ENCODE results near the gene SERPINF2. TPM values are rescaled to one million over a fixed set of nuclear protein-coding genes. Genes with fewer than 3 reads are reported as not detected.

Gene SERPINF2
- total and polyA plus RNA-seq, 2 experiments from 2014 or later: 0.66 to 1.2 TPM

DNA sequence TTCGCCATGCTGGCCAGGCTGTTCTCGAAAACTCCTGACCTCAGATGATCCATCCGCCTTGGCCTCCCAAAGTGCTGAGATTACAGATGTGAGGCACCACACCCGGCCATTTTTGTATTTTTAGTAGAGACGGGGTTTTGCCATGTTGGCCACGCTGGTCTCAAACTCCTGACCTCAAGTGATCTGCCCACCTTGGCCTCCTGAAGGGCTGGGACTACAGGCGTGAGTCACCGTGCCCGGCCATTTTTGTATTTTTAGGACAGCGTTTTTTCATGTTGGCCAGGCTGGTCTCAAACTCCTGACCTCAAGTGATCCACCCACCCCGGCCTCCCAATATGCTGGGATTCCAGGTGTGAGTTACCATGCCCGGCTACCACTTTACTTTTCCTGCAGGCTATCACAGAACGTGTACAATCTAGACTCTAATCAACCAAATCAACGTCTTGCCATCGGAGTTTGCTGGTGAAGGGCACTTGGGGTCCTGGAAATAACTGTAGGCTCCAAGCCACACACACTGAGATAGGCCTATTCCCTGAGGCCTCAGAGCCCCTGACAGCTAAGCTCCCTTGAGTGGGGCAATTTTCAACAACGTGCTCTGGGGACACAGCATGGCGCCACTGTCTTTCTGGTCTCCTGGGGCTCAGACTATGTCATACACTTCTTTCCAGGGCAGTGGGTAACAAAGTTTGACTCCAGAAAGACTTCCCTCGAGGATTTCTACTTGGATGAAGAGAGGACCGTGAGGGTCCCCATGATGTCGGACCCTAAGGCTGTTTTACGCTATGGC, 31.9 kb downstream of the SERPINF2 start:
- Histone ChIP-seq H2AFZ (no peak overlapping the region), H3K27me3 (ENCODE audit: insufficient read depth) (no peaks in the 10 kb centered on the region), H3K4me3 (no peak overlapping the region), H3K79me2 (replicated peaks; ENCODE audit: insufficient read depth) (no peaks in the 10 kb centered on the region), H3K9me2 (ENCODE audit: insufficient read depth) (no peaks in the 10 kb centered on the region), H3F3A (replicated peaks; ENCODE audit: low read depth) (peaks cover 6% of the 10 kb centered on the region; the same call in 1 of the 2 replicates), H3K27ac (ENCODE audit: low read depth) (no peak overlapping the region), H3K4me1 (ENCODE audit: insufficient read depth) (peaks cover 8% of the 10 kb centered on the region; the same call in 1 of the 2 replicates), H4K20me1 (replicated peaks; ENCODE audit: insufficient read depth) (no peaks in the 10 kb centered on the region; the same call in 1 of the 2 replicates), H3K4me2 (no peak overlapping the region), H3K36me3 (ENCODE audit: insufficient read depth) (peaks cover 16% of the 10 kb centered on the region)
- Mint-ChIP-seq H3K9me3 (no peaks in the 10 kb centered on the region), H3K4me3 (no peak overlapping the region), H3K4me1 (peaks cover 10% of the 10 kb centered on the region), H3K27me3 (ENCODE audit: insufficient read depth, low read depth, poor library complexity) (peaks cover 13% of the 10 kb centered on the region), H3K27ac (no peak overlapping the region), H3K36me3 (ENCODE audit: low read depth) (peaks cover 42% of the 10 kb centered on the region)
- TF ChIP-seq, protein P1, sequence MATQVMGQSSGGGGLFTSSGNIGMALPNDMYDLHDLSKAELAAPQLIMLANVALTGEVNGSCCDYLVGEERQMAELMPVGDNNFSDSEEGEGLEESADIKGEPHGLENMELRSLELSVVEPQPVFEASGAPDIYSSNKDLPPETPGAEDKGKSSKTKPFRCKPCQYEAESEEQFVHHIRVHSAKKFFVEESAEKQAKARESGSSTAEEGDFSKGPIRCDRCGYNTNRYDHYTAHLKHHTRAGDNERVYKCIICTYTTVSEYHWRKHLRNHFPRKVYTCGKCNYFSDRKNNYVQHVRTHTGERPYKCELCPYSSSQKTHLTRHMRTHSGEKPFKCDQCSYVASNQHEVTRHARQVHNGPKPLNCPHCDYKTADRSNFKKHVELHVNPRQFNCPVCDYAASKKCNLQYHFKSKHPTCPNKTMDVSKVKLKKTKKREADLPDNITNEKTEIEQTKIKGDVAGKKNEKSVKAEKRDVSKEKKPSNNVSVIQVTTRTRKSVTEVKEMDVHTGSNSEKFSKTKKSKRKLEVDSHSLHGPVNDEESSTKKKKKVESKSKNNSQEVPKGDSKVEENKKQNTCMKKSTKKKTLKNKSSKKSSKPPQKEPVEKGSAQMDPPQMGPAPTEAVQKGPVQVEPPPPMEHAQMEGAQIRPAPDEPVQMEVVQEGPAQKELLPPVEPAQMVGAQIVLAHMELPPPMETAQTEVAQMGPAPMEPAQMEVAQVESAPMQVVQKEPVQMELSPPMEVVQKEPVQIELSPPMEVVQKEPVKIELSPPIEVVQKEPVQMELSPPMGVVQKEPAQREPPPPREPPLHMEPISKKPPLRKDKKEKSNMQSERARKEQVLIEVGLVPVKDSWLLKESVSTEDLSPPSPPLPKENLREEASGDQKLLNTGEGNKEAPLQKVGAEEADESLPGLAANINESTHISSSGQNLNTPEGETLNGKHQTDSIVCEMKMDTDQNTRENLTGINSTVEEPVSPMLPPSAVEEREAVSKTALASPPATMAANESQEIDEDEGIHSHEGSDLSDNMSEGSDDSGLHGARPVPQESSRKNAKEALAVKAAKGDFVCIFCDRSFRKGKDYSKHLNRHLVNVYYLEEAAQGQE (IDR thresholded peaks at IDR 0.05; ENCODE audit: unreplicated experiment): no peak
- TF ChIP-seq STAT1 (IDR thresholded peaks at IDR 0.05; ENCODE audit: unreplicated experiment): no peak
- TF ChIP-seq, protein P2, sequence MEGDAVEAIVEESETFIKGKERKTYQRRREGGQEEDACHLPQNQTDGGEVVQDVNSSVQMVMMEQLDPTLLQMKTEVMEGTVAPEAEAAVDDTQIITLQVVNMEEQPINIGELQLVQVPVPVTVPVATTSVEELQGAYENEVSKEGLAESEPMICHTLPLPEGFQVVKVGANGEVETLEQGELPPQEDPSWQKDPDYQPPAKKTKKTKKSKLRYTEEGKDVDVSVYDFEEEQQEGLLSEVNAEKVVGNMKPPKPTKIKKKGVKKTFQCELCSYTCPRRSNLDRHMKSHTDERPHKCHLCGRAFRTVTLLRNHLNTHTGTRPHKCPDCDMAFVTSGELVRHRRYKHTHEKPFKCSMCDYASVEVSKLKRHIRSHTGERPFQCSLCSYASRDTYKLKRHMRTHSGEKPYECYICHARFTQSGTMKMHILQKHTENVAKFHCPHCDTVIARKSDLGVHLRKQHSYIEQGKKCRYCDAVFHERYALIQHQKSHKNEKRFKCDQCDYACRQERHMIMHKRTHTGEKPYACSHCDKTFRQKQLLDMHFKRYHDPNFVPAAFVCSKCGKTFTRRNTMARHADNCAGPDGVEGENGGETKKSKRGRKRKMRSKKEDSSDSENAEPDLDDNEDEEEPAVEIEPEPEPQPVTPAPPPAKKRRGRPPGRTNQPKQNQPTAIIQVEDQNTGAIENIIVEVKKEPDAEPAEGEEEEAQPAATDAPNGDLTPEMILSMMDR (conservative IDR thresholded peaks at IDR 0.05; ENCODE audit: low read depth in 2 of 2): no peak
- TF ChIP-seq, protein P3, sequence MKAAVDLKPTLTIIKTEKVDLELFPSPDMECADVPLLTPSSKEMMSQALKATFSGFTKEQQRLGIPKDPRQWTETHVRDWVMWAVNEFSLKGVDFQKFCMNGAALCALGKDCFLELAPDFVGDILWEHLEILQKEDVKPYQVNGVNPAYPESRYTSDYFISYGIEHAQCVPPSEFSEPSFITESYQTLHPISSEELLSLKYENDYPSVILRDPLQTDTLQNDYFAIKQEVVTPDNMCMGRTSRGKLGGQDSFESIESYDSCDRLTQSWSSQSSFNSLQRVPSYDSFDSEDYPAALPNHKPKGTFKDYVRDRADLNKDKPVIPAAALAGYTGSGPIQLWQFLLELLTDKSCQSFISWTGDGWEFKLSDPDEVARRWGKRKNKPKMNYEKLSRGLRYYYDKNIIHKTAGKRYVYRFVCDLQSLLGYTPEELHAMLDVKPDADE (IDR thresholded peaks at IDR 0.05): no peak
- no peak for TF ChIP-seq NANOG (IDR thresholded peaks at IDR 0.05; ENCODE audit: borderline replicate concordance)
- TF ChIP-seq CREB1 (CRISPR knock-in tag; IDR thresholded peaks at IDR 0.05; ENCODE audit: low read depth): no peak
- no peak for TF ChIP-seq POLR2AphosphoS5 (IDR thresholded peaks at IDR 0.05; ENCODE audit: low read depth)
- TF ChIP-seq, protein P4, sequence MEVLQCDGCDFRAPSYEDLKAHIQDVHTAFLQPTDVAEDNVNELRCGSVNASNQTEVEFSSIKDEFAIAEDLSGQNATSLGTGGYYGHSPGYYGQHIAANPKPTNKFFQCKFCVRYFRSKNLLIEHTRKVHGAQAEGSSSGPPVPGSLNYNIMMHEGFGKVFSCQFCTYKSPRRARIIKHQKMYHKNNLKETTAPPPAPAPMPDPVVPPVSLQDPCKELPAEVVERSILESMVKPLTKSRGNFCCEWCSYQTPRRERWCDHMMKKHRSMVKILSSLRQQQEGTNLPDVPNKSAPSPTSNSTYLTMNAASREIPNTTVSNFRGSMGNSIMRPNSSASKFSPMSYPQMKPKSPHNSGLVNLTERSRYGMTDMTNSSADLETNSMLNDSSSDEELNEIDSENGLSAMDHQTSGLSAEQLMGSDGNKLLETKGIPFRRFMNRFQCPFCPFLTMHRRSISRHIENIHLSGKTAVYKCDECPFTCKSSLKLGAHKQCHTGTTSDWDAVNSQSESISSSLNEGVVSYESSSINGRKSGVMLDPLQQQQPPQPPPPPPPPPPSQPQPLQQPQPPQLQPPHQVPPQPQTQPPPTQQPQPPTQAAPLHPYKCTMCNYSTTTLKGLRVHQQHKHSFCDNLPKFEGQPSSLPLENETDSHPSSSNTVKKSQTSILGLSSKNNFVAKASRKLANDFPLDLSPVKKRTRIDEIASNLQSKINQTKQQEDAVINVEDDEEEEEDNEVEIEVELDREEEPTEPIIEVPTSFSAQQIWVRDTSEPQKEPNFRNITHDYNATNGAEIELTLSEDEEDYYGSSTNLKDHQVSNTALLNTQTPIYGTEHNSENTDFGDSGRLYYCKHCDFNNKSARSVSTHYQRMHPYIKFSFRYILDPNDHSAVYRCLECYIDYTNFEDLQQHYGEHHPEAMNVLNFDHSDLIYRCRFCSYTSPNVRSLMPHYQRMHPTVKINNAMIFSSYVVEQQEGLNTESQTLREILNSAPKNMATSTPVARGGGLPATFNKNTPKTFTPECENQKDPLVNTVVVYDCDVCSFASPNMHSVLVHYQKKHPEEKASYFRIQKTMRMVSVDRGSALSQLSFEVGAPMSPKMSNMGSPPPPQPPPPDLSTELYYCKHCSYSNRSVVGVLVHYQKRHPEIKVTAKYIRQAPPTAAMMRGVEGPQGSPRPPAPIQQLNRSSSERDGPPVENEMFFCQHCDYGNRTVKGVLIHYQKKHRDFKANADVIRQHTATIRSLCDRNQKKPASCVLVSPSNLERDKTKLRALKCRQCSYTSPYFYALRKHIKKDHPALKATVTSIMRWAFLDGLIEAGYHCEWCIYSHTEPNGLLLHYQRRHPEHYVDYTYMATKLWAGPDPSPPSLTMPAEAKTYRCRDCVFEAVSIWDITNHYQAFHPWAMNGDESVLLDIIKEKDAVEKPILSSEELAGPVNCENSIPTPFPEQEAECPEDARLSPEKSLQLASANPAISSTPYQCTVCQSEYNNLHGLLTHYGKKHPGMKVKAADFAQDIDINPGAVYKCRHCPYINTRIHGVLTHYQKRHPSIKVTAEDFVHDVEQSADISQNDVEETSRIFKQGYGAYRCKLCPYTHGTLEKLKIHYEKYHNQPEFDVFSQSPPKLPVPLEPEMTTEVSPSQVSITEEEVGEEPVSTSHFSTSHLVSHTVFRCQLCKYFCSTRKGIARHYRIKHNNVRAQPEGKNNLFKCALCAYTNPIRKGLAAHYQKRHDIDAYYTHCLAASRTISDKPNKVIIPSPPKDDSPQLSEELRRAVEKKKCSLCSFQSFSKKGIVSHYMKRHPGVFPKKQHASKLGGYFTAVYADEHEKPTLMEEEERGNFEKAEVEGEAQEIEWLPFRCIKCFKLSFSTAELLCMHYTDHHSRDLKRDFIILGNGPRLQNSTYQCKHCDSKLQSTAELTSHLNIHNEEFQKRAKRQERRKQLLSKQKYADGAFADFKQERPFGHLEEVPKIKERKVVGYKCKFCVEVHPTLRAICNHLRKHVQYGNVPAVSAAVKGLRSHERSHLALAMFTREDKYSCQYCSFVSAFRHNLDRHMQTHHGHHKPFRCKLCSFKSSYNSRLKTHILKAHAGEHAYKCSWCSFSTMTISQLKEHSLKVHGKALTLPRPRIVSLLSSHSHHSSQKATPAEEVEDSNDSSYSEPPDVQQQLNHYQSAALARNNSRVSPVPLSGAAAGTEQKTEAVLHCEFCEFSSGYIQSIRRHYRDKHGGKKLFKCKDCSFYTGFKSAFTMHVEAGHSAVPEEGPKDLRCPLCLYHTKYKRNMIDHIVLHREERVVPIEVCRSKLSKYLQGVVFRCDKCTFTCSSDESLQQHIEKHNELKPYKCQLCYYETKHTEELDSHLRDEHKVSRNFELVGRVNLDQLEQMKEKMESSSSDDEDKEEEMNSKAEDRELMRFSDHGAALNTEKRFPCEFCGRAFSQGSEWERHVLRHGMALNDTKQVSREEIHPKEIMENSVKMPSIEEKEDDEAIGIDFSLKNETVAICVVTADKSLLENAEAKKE (CRISPR knock-in tag; IDR thresholded peaks at IDR 0.05): no peak
- no peak for TF ChIP-seq ZNF331 (CRISPR knock-in tag; IDR thresholded peaks at IDR 0.05; ENCODE audit: low read depth)
- TF ChIP-seq EZH2phosphoT487 (IDR thresholded peaks at IDR 0.05; ENCODE audit: unreplicated experiment): no peak
- no peak for TF ChIP-seq EZH2 (IDR thresholded peaks at IDR 0.05; ENCODE audit: low read depth, unreplicated experiment)
- no peak for TF ChIP-seq JUNB (IDR thresholded peaks at IDR 0.05; ENCODE audit: unreplicated experiment)
- TF ChIP-seq ZNF114 (CRISPR knock-in tag; IDR thresholded peaks at IDR 0.05): no peak
- DNase-seq (ENCODE audit: low spot score) (no peak), ATAC-seq (no peak)

Measured in GM23338 (cell line).